Activated effector memory CD4-positive, alpha-beta T cell treated with Interleukin-2 at 50 U/mL for 16 hours (primary cell): Measurements from ENCODE around the gene SYNGR4.

Experiments
- DNase-seq: peaks from one replicate; pipeline ENCODE4 v3.0.0-alpha.2; 2020

SYNGR4 gene

DNA sequence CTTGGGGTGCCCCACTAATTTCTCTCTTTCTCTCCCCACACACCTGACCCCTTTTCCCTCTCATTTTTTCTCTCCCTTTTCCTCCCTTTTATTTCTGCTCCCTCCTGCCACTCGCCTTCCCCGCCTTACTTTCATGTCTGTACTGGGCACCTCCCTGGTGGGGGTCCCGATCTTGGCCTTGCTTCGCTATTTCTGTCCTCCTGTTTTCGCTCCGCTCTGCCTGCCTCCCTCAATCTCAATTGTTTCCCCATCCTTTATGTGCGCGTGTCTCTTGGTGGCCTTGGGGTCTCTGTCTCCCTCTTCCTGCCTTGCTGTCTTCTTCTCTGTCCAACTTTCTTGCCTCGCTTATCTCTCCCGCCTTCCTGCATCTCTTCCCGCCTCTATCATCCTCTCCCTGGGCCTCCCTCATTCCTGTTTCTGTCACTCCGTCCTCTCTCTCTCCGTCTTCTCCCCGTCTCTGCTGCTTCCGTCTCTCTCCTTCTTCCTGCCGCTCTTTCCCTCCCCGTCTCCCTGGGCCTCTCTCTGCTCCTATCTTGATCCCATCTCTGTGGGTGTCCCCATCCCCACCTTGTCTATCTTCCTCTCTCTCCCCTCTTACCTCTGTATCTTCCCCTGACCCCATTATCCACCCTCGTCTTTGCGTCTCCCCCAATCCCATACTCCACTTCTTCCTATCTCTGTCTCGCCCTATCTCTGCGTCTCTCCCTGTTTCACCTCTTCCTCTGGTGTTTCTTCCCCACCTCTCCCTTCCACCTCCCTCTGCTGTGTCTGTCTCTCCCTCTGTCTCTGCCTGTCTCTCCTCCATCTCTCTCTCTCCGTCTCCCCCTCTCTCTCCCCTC is 33.3 kb downstream of the SYNGR4 start:
- no peak for DNase-seq

DNA sequence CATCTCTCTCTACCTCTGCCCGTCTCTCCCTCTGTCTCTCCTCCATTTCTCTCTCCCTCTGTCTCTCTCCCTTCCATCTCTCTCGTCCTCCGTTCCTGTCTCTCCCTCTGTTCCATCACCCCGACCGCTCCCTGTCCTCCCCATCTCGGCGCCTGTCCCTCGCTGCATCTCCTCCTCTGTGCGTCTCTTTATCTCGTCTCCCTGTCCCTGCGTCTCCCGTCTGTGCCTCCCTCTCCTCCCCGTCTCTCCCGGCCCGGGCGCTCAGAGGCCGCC is 33.9 kb downstream of the SYNGR4 start:
- DNase-seq: no peak

GRCh38 chr19:48398375-48399235 is 34.4 kb downstream of the SYNGR4 start:
- peak; percentile 83 for DNase-seq

GRCh38 chr19:48400018-48400742 is 36.0 kb downstream of the SYNGR4 start:
- DNase-seq: no peak

- DNase-seq: no peak
These were observed 37.1 kb downstream of the SYNGR4 start for GRCh38 chr19:48401287-48401686.

- no peak for DNase-seq
These were observed 39.4 kb downstream of the SYNGR4 start for GRCh38 chr19:48403606-48404005.

DNA sequence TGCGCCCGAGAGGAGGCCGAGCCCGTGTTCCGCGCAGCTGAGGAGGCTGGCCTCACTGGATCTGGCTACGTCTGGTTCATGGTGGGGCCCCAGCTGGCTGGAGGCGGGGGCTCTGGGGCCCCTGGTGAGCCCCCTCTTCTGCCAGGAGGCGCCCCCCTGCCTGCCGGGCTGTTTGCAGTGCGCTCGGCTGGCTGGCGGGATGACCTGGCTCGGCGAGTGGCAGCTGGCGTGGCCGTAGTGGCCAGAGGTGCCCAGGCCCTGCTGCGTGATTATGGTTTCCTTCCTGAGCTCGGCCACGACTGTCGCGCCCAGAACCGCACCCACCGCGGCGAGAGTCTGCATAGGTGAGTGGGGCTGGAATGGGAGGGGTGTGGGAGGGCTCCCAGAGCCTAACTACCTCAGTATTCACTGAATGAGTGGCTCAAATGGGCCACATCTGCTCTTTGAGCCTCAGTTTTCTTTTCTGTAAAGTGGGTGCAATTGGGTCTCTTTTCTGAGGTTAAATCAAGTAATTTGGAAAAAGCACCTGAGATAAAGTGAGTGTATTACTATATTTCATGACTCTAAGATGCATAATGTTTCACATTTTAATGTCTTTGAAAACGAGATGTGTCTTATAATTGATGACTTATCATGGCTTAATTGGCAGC is 41.0 kb downstream of the SYNGR4 start:
- no peak for DNase-seq

DNA sequence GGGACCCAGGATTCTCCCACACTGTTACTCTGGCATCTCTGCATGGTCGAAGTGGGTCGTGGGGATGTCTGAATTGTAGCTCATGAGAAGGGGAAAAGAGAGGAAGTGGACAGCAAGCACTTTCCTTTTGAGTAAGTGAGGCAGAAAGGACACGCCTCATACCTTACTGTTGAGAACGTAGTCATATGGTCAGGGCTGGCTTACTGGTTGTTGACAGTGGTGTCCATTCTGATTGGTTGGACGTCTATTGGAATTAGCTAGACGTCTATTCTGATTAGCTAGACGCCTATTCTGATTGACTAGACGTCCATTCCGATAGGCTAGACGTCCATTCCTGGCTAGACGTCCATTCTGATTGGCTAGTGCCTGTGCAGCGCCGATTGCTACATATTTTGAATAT is 41.7 kb downstream of the SYNGR4 start:
- DNase-seq: no peak

GRCh38 chr19:48413879-48414587 is 49.9 kb downstream of the SYNGR4 start:
- no peak for DNase-seq

DNA sequence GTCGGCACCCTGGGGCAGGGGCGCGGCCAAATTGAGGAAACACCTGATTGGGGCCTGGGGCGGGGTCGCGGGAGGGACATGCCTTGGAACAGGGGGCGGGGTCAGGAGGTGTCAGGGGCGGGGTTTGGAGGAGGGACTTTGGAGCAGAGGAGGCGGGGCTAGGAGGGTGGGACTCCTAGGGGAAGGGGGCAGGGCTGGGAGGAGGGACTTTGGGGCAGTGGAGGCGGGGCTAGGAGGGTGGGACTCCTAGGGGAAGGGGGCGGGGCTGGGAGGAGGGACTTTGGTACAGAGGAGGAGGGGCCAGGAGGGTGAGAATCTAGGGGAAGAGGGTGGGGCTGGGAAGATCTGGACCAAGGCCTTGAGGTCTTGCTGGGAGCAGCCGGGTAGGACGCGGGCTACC is 51.2 kb downstream of the SYNGR4 start:
- peak; percentile 47 for DNase-seq

DNA sequence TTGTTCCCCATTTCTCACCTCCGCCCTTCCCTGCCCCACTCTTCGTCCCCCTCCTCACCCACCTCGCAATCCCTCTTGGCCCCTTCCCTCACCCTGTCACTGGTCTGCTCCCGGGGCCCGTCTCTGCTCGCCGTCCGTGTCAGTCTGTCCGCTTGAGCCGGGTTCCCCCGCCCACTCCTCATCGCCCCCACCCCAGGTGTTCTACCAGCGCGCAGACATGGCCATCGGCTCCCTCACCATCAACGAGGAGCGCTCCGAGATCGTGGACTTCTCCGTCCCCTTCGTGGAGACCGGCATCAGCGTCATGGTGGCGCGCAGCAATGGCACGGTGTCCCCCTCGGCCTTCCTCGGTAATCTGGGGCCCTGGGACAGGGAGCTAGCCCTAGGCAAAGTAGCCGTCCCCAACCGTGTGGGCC is 51.6 kb downstream of the SYNGR4 start:
- no peak for DNase-seq

GRCh38 chr19:48417421-48417820 is 53.3 kb downstream of the SYNGR4 start:
- DNase-seq: no peak

DNA sequence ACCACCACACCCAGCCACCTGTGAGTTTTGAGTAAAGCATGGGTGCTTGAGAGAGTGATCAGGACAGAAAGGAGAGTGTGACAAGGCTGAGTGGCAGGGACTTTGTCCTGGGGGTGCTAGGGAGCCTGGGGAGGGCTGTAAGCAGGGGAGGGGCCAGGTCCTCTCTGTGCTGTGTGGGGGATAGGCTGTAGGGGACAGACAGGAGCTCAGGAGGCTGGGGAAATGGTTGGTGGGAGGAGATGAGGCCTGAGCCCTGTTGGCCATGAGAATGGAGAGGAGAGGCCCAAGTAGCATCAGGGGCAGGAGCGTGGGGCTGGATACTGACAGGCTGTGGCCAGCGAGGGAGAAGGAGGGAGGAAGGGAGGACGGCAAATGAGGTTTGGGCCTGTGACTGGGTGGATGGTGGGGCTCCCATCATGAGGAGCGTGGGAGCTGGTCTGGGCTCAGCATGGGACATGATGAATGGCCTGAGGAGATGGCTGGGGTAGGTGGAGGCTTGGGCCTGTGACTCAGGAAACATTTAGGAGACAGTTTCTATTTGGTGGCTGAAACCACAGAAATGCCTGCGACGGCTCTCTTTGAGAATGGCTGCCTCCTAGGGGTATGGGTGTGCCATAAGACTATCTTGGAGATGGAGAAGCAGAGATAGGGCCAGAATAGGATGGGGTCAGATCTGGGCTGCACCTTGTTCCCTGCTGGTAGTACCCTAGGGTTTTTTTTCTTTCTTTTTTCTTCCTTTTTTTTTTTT is 54.3 kb downstream of the SYNGR4 start:
- DNase-seq: no peak

DNA sequence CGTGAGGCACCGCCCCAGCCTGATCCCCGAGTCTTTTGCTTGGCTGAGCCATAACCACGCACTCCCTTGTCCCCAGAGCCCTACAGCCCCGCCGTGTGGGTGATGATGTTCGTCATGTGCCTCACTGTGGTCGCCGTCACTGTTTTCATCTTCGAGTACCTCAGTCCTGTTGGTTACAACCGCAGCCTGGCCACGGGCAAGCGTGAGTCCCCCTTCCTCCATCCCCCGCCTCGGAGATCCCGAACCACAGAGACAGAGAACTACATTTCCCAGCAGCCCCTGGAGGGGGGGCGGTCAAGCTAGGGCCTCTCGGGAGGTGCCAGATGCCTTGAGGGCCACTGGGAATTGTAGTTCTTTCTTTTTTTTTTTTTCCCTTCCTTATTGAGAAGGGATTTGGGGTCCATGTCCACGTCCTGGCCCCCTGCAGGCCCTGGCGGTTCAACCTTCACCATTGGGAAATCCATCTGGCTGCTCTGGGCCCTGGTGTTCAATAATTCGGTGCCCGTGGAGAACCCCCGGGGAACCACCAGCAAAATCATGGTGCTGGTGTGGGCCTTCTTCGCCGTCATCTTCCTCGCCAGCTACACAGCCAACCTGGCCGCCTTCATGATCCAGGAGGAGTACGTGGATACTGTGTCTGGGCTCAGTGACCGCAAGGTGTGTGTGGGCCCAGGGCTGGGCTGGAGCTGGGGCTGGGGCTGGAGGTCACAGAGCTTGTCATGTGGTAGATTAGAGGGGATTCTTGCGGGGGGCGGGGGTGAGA is 55.2 kb downstream of the SYNGR4 start:
- DNase-seq: peak; percentile 45

DNA sequence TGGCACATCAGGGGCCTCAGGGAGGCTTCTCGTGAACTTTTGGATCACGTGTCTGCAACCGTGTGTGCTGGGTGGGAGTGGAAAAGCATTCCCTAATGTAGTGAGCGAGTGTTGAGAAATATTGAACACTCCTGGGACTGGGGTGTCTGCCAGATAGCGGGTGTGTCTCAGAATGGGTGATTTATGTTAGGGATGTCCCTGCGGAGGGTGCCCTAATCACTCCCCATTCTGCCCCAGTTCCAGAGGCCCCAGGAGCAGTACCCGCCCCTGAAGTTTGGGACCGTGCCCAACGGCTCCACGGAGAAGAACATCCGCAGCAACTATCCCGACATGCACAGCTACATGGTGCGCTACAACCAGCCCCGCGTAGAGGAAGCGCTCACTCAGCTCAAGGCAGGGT is 57.4 kb downstream of the SYNGR4 start:
- no peak for DNase-seq

- no peak for DNase-seq
These were observed 60.6 kb downstream of the SYNGR4 start for GRCh38 chr19:48424694-48425219.
